PFSK-1 (cell line): ENCODE measurements around the gene POLA2.

Experiments
- FOXP2 ChIP-seq: optimal IDR thresholded peaks from 2 replicates; pipeline ENCODE3; 2011; ENCODE audit warnings: borderline replicate concordance, control low read depth, inconsistent platforms; ENCODE audit not compliant: insufficient read depth; ENCODE audit errors: extremely low read length, extremely low read depth
- POLR2AphosphoS5 ChIP-seq: IDR thresholded peaks from 2 replicates; pipeline ENCODE4 v1.6.1; 2012; ENCODE audit warnings: low read depth, mild to moderate bottlenecking, control low read depth, low read length, moderate library complexity
- REST ChIP-seq, 2 experiments: IDR thresholded peaks; 2 replicates each; pipeline versions ENCODE4 v1.6.1 to v1.8.0; 2011 to 2012; ENCODE audit warnings: low read depth in 2 of 2, low read length in 2 of 2, control low read depth in 1 of 2, inconsistent platforms in 1 of 2, mild to moderate bottlenecking in 1 of 2, moderate library complexity in 1 of 2; ENCODE audit not compliant: insufficient read depth in 1 of 2
- SIN3A ChIP-seq: IDR thresholded peaks from 2 replicates; pipeline ENCODE4 v1.6.1; 2012; ENCODE audit warnings: mild to moderate bottlenecking, low read length, moderate library complexity, borderline replicate concordance; ENCODE audit not compliant: insufficient read depth
- TAF1 ChIP-seq: IDR thresholded peaks from 2 replicates; pipeline ENCODE4 v1.6.1; 2012; ENCODE audit warnings: low read length, control low read depth, borderline replicate concordance; ENCODE audit not compliant: insufficient read depth

Gene POLA2

DNA sequence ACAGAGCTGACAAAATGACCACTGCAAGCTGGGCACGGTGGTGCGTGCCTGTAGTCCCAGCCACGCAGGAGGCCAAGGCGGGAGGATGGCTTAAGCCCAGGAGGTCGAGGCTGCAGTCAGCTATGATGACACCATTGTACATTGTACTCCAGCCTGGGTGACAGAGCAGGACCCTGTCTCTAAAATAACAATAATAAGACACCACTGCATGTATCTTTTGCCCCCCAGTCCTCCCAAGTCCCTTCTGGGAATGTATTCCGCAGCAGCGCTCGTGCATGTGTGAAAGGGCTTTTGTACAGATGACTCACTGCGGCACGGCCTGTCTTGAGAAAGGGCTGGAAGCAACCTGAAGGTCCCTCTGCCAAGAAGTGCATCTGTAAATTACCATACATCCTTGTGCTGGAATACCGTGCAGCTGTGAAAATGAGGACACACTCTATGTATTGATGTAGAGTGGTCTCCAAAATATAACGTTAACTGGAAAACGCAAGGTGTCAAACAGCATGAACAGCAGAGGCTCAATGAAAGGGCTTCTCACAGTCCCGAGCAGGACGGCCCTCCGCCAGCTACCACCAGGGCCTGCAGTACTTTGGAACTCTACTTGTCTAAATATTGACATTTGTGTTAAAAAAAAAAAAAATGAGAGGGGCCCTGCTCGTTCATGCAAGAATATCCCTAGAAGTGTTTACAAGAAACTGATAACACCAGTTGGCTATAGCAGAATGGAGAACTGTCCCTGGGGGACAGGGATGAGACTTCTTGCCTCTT lies 43.9 kb downstream of the POLA2 start:
- TF ChIP-seq TAF1, result no peak
- no peak for TF ChIP-seq REST (IDR thresholded peaks at IDR 0.05; ENCODE audit: insufficient read depth in 1 of 2, low read depth in 2 of 2, low read length in 2 of 2)
- TF ChIP-seq POLR2AphosphoS5, result no peak
- TF ChIP-seq FOXP2, result no peak
- no peak for TF ChIP-seq SIN3A

DNA sequence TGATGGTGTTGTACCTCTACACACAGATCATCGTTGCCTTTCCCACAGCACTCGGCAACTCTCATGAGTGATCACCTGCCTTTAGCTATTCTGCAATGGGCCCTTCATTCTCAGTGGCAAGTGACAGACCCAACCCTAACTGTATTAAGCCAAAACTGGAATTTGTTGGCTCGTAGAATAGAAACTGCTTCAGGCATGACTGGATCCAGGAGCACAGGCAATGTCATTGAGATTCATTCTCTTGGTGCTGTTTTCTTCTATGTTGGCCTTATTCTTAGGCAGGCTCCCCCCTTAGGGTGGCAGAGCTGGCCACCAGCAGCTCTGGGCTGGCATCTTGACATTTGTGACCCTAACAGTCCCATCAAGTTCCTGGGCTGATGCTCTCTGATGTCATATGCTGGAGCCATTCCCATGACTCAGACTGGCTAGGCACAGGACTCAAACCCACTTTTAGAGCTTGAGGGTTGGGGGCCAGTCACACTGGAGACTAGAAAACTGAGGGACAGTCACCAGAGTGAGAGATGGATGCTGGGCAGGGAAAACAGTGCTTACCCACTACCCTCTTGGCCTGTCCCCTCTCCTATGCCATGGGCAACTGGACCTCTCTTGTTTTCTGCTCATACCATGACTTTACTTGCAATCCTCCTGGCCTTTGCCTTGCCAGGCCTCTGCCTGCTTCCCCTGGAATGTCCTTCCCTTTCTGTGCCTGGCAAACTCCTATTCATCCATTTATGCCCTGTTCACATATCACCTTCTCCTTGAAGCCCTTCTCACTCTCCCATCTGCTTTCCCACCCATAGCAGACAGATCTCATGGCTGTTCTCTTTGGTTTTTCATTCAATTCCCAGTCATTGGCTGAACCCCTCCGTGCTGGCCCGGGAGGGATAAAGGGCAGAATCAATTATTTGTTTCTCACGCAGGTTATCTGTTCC lies 45.8 kb downstream of the POLA2 start:
- TF ChIP-seq FOXP2 (no peak), POLR2AphosphoS5 (no peak), TAF1 (no peak), REST (IDR thresholded peaks at IDR 0.05; ENCODE audit: insufficient read depth in 1 of 2, low read depth in 2 of 2, low read length in 2 of 2) (no peak), SIN3A (no peak)

GRCh38 chr11:65308281-65308891 lies 46.6 kb downstream of the POLA2 start:
- no peak for TF ChIP-seq FOXP2
- no peak for TF ChIP-seq TAF1
- TF ChIP-seq SIN3A, result no peak
- no peak for TF ChIP-seq POLR2AphosphoS5
- no peak for TF ChIP-seq REST (IDR thresholded peaks at IDR 0.05; ENCODE audit: insufficient read depth in 1 of 2, low read depth in 2 of 2, low read length in 2 of 2)

DNA sequence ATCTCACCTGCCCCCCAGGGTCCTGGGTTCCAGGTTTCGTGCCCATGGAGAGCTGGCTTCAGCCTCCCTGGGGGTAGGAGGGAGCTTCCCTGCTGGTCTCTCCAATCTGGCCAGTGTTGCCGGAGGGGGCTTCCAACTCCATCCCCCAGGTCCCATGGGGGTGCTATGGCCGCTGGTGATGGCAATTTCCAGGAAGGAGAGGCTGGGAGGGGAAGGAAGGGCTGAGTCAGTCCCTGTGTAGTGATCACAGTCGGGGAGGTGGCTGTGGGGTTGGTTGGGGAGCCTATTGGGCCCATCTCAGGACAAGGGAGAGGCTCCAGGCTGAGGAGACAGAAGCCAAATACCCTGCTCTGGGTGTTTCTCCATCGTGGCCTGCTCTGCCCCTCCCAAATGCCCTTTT lies 47.2 kb downstream of the POLA2 start:
- no peak for TF ChIP-seq SIN3A
- no peak for TF ChIP-seq TAF1
- no peak for TF ChIP-seq REST (IDR thresholded peaks at IDR 0.05; ENCODE audit: insufficient read depth in 1 of 2, low read depth in 2 of 2, low read length in 2 of 2)
- TF ChIP-seq FOXP2, result no peak
- TF ChIP-seq POLR2AphosphoS5, result no peak
